WTC11 (cell line): Measurements from ENCODE around the gene IZUMO4. TPM values are rescaled to one million over a fixed set of nuclear protein-coding genes. Genes with fewer than 3 reads are reported as not detected.
A peak's percentile ranks its signal among the peaks of the same experiment; 100 is the strongest.

Source experiments
- ATAC-seq: fragments of 200-7000 bp; cut with Tn5 transposase; 2 replicates; pipeline ENCODE4 v1.10.0; 2021; ENCODE audit warnings: mild to moderate bottlenecking, moderate library complexity
- CTCF ChIA-PET: fragments of 300-600 bp; sonication (Branson Sonifier 250); formaldehyde crosslinking; loops from one replicate; lab custom pipeline; 2021; ENCODE audit warnings: antibody characterized with exemption; lab: Charles Lee
- POLR2A ChIA-PET: fragments of 350-600 bp; sonication (Branson Sonifier 250); formaldehyde crosslinking; loops from one replicate; lab custom pipeline; 2021; ENCODE audit warnings: antibody characterized with exemption; lab: Charles Lee
- DNase-seq: peaks from one replicate; pipeline ENCODE4 v3.0.0; 2021; ENCODE audit warnings: low spot score
- H3K27ac Mint-ChIP-seq: 2 replicates; pipeline ENCODE4 v1.8.0; 2021; ENCODE audit warnings: mixed read lengths
- H3K27me3 Mint-ChIP-seq: 2 replicates; pipeline ENCODE4 v1.8.0; 2021; ENCODE audit warnings: low read depth, mild to moderate bottlenecking, moderate library complexity, mixed read lengths
- H3K36me3 Mint-ChIP-seq: 2 replicates; pipeline ENCODE4 v1.8.0; 2021; ENCODE audit warnings: mixed read lengths
- H3K4me1 Mint-ChIP-seq: 2 replicates; pipeline ENCODE4 v1.8.0; 2022; ENCODE audit warnings: mixed read lengths
- H3K4me3 Mint-ChIP-seq: 2 replicates; pipeline ENCODE4 v1.8.0; 2021; ENCODE audit warnings: mild to moderate bottlenecking, moderate library complexity, mixed read lengths
- H3K9me3 Mint-ChIP-seq: 2 replicates; pipeline ENCODE4 v1.8.0; 2021; ENCODE audit warnings: mixed read lengths
- ELF4 ChIP-seq: sonication (generic); formaldehyde crosslinking; IDR thresholded peaks from 2 replicates; pipeline ENCODE4 v1.8.1; 2022; ENCODE audit warnings: low read depth, mild to moderate bottlenecking, moderate library complexity, missing genetic modification reagents
- FOXP1 ChIP-seq: sonication (generic); formaldehyde crosslinking; IDR thresholded peaks from 2 replicates; pipeline ENCODE4 v1.8.0; 2022; ENCODE audit warnings: missing genetic modification reagents, mild to moderate bottlenecking, moderate library complexity, borderline replicate concordance
- GABPB1 ChIP-seq: sonication (generic); formaldehyde crosslinking; IDR thresholded peaks from 2 replicates; pipeline ENCODE4 v1.8.1; 2023; ENCODE audit warnings: mild to moderate bottlenecking, missing genetic modification reagents
- GRHL2 ChIP-seq: fragments of 250-450 bp; sonication (Bioruptor Pico); IDR thresholded peaks from 2 replicates; pipeline ENCODE4 v1.8.0; 2022; ENCODE audit warnings: mild to moderate bottlenecking, moderate library complexity; ENCODE audit not compliant: insufficient replicate concordance, severe bottlenecking
- HMGA2 ChIP-seq: fragments of 250-450 bp; sonication (Bioruptor Pico); IDR thresholded peaks from 2 replicates; pipeline ENCODE4 v1.4.0; 2021; ENCODE audit warnings: mild to moderate bottlenecking, moderate library complexity
- IRF2 ChIP-seq: sonication (generic); formaldehyde crosslinking; IDR thresholded peaks from 2 replicates; pipeline ENCODE4 v1.8.0; 2022; ENCODE audit warnings: low read depth, missing genetic modification reagents, borderline replicate concordance
- JUN ChIP-seq: sonication (generic); formaldehyde crosslinking; IDR thresholded peaks from 2 replicates; pipeline ENCODE4 v1.8.0; 2023; ENCODE audit warnings: mild to moderate bottlenecking, missing genetic modification reagents
- MXD4 ChIP-seq: fragments of 250-450 bp; sonication (Bioruptor Pico); IDR thresholded peaks from 2 replicates; pipeline ENCODE4 v1.8.0; 2021; ENCODE audit warnings: mild to moderate bottlenecking, moderate library complexity, borderline replicate concordance
- NFYB ChIP-seq: sonication (generic); formaldehyde crosslinking; conservative IDR thresholded peaks from 2 replicates; pipeline ENCODE4 v1.8.0; 2022; ENCODE audit warnings: low read depth, missing genetic modification reagents
- NR3C1 ChIP-seq: sonication (generic); formaldehyde crosslinking; conservative IDR thresholded peaks from 2 replicates; pipeline ENCODE4 v1.8.1; 2023; ENCODE audit warnings: low read depth, mild to moderate bottlenecking, missing genetic modification reagents
- OVOL2 ChIP-seq: fragments of 250-450 bp; sonication (Bioruptor Pico); IDR thresholded peaks from 2 replicates; pipeline ENCODE4 v1.9.0; 2021; ENCODE audit warnings: mild to moderate bottlenecking, borderline replicate concordance
- TEAD1 ChIP-seq: sonication (generic); formaldehyde crosslinking; IDR thresholded peaks from 2 replicates; pipeline ENCODE4 v1.8.0; 2022; ENCODE audit warnings: mild to moderate bottlenecking, missing genetic modification reagents
- TEAD4 ChIP-seq: sonication (generic); formaldehyde crosslinking; IDR thresholded peaks from 2 replicates; pipeline ENCODE4 v1.8.0; 2022; ENCODE audit warnings: mild to moderate bottlenecking, missing genetic modification reagents
- ZBTB21 ChIP-seq: sonication (generic); formaldehyde crosslinking; IDR thresholded peaks from 2 replicates; pipeline ENCODE4 v1.8.1; 2023; ENCODE audit warnings: mild to moderate bottlenecking, missing genetic modification reagents, borderline replicate concordance
- ZNF317 ChIP-seq: sonication (generic); formaldehyde crosslinking; IDR thresholded peaks from 2 replicates; pipeline ENCODE4 v1.8.1; 2023; ENCODE audit warnings: low read depth, mild to moderate bottlenecking, moderate library complexity, missing genetic modification reagents, borderline replicate concordance
- total RNA-seq: library from RNA; stranded (reverse); gene quantifications from 3 replicates; pipeline ENCODE4 v1.2.3, GENCODE V29; 2021
- TF ChIP-seq, protein P1 (sequence below): fragments of 200-600 bp; IDR thresholded peaks from 2 replicates; pipeline ENCODE4 v1.8.0; 2022; ENCODE audit warnings: antibody characterized with exemption
- TF ChIP-seq, protein P2 (sequence below): sonication (generic); formaldehyde crosslinking; conservative IDR thresholded peaks from 2 replicates; pipeline ENCODE4 v1.8.1; 2022; ENCODE audit warnings: mild to moderate bottlenecking, missing genetic modification reagents
- TF ChIP-seq, protein P3 (sequence below): sonication (generic); formaldehyde crosslinking; IDR thresholded peaks from 2 replicates; pipeline ENCODE4 v1.8.0; 2022; ENCODE audit warnings: mild to moderate bottlenecking, missing genetic modification reagents
- TF ChIP-seq, protein P4 (sequence below): sonication (generic); formaldehyde crosslinking; IDR thresholded peaks from 2 replicates; pipeline ENCODE4 v1.8.0; 2022; ENCODE audit warnings: mild to moderate bottlenecking, missing genetic modification reagents
- TF ChIP-seq, protein P5 (sequence below): sonication (generic); formaldehyde crosslinking; IDR thresholded peaks from 2 replicates; pipeline ENCODE4 v1.8.1; 2023; ENCODE audit warnings: mild to moderate bottlenecking, missing genetic modification reagents

The IZUMO4 gene
- total RNA-seq, 1 experiment from 2014 or later: 1.9 TPM

DNA sequence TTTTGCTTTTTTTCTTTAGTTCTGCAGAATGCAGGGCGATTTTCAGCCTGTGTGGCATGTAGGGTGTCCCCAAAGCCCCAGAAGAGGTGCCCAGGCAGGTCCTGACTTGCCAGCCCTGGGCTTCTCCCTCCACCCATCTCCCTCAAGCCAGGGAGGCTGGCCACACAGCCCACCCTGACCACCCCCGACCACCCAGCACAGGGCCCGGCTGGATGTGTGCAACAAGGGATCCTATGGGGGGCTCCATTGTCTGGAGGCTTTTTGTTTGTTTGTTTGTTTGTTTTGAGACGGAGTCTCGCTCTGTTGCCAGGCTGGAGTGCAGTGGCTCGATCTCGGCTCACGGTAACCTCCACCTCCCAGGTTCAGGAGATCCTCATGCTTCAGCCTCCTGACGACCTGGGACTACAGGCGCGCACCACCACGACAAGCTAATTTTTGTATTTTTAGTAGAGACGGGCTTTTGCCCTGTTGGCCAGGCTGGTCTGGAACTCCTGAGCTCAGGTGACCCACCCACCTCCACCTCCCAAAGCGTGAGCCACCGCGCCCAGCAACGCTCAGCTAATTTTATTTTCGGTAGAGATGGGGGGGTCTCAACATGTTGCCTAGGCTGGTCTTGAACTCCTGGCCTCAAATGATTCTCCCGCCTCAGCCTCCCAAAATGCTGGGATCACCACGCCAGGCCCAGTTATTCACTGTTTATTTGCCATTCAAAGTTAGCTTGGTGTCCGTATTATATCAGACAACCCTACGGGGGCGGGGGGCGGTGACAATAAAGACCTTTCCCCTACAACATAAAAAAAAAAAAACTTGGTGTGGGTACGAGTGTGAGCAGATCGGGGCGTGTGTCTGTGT is 37.9 kb upstream of the IZUMO4 start (continued):
- TF ChIP-seq, protein P1, sequence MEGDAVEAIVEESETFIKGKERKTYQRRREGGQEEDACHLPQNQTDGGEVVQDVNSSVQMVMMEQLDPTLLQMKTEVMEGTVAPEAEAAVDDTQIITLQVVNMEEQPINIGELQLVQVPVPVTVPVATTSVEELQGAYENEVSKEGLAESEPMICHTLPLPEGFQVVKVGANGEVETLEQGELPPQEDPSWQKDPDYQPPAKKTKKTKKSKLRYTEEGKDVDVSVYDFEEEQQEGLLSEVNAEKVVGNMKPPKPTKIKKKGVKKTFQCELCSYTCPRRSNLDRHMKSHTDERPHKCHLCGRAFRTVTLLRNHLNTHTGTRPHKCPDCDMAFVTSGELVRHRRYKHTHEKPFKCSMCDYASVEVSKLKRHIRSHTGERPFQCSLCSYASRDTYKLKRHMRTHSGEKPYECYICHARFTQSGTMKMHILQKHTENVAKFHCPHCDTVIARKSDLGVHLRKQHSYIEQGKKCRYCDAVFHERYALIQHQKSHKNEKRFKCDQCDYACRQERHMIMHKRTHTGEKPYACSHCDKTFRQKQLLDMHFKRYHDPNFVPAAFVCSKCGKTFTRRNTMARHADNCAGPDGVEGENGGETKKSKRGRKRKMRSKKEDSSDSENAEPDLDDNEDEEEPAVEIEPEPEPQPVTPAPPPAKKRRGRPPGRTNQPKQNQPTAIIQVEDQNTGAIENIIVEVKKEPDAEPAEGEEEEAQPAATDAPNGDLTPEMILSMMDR: no peak
- TF ChIP-seq, protein P2, sequence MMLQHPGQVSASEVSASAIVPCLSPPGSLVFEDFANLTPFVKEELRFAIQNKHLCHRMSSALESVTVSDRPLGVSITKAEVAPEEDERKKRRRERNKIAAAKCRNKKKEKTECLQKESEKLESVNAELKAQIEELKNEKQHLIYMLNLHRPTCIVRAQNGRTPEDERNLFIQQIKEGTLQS: no peak
- no peak for TF ChIP-seq ZBTB21 (CRISPR knock-in tag)
- TF ChIP-seq GRHL2 (CRISPR knock-in tag): no peak
- TF ChIP-seq IRF2 (CRISPR knock-in tag): no peak
- no peak for TF ChIP-seq OVOL2 (CRISPR knock-in tag)
- TF ChIP-seq, protein P3, sequence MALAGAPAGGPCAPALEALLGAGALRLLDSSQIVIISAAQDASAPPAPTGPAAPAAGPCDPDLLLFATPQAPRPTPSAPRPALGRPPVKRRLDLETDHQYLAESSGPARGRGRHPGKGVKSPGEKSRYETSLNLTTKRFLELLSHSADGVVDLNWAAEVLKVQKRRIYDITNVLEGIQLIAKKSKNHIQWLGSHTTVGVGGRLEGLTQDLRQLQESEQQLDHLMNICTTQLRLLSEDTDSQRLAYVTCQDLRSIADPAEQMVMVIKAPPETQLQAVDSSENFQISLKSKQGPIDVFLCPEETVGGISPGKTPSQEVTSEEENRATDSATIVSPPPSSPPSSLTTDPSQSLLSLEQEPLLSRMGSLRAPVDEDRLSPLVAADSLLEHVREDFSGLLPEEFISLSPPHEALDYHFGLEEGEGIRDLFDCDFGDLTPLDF (CRISPR knock-in tag): no peak
- TF ChIP-seq ZNF317 (CRISPR knock-in tag): no peak
- TF ChIP-seq TEAD1 (CRISPR knock-in tag): no peak
- TF ChIP-seq JUN (CRISPR knock-in tag): no peak

DNA sequence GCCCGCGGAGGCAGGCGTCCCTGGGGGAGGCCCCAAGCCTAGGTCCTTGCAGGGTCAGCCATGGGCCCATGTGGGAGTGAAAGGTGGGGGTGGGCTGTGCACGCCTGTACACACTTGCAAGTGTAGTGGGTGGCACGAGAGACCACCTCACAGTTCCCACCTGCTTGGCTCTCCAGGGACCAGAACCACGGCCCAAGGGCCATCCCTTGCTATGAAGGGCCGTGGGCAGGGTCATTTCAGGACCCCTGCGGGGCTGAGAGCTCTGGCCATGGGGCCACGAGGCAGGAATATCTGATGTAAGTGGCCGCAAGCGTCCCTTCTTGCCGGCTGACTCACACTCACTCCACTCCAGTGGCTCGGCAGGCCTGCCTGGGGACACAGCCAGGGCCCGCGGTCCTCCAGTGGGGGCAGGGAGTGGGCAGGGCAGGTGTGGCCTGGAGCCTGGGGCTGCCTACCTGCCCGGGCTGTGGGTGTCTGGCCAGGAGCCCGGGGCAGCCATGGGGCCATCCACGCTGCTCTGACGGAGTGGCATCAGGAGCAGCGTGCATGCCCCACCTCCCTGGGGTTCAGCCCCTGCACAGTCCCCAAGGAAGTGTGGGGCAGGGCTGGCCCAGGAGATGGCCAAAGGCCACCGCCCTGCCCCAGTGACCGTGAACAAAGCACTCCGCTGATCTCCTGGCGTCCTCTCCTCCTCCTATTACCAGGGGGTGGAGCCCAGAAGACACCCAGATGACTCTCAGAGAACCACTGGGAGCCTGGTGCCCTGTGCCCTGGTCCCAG is 37.1 kb upstream of the IZUMO4 start:
- Mint-ChIP-seq H3K27ac (peak overlapping the region; percentile 96), H3K36me3 (no peaks in the 10 kb centered on the region), H3K27me3 (no peaks in the 10 kb centered on the region), H3K4me3 (peak overlapping the region; percentile 81), H3K4me1 (peaks cover 34% of the 10 kb centered on the region), H3K9me3 (no peaks in the 10 kb centered on the region)
- ATAC-seq: no peak
- no peak for DNase-seq
- TF ChIP-seq NFYB (CRISPR knock-in tag): no peak
- TF ChIP-seq, protein P4, sequence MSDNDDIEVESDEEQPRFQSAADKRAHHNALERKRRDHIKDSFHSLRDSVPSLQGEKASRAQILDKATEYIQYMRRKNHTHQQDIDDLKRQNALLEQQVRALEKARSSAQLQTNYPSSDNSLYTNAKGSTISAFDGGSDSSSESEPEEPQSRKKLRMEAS (CRISPR knock-in tag): no peak
- TF ChIP-seq GABPB1 (CRISPR knock-in tag): peak; percentile 99
- ChIA-PET CTCF (interaction anchor here (0.6 to 1.2 kb wide), 4 partner anchors 8 to 195 kb away, joined by 3 to 8 read pairs (median 3); no protein-coding TSS in a partner anchor), POLR2A (interaction anchor here (0.6 to 1.6 kb wide), 2 partner anchors 8 to 78 kb away, joined by 3 to 5 read pairs; partner anchors contain the start of gene MKNK2)

DNA sequence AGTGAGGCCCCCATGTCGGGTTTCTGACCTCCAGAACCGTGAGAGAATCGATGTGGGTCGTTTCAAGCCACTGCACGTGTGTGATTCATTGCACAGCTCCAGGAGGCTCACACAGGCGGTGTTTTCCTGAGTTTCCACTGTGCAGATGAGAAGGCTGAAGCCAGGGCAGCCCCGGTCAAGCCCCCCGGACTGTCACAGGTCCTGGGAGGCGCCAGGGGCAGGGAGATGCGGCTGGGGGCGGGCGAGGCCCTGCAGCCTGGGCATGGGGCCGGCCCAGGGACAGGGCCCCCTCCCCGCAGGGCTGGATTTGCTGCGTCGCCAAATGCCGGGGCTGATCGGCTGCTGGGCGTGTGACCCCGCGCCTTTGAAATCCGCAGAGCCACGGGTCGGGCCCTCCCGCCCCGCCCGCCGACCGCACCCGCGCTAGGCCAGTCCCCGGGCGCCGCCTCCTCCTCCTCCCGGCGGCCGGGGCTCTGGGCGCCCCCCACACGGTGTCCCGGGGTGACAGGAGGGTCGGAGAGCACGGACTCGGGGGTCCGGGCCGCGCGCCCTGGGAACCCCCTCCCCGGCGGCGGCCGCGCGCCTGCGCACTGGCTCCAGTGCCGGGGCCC is 35.7 kb upstream of the IZUMO4 start:
- peaks cover 30% of the 10 kb centered on the region for H3K4me1 Mint-ChIP-seq
- H3K36me3 Mint-ChIP-seq: no peaks in the 10 kb centered on the region
- ChIA-PET POLR2A (interaction anchor here (1.6 kb wide), 1 partner anchor 10 kb away, joined by 5 read pairs; the partner anchor contains the start of gene MKNK2), CTCF (interaction anchor here (0.7 to 1.1 kb wide), 5 partner anchors 9 to 131 kb away, joined by 3 to 5 read pairs (median 5); no protein-coding TSS in a partner anchor)
- no peaks in the 10 kb centered on the region for H3K27me3 Mint-ChIP-seq
- peak overlapping the region; percentile 96 for H3K27ac Mint-ChIP-seq
- H3K4me3 Mint-ChIP-seq: peak overlapping the region; percentile 81
- H3K9me3 Mint-ChIP-seq: no peaks in the 10 kb centered on the region
- peak; percentile 33 for ATAC-seq
- DNase-seq: peak; percentile 68
- TF ChIP-seq TEAD4 (no peak), MXD4 (CRISPR knock-in tag) (no peak), FOXP1 (CRISPR knock-in tag) (0 out of 2 replicates have a peak, but pooled peaks have one; percentile 8), ELF4 (CRISPR knock-in tag) (no peak), HMGA2 (CRISPR knock-in tag) (no peak), NR3C1 (CRISPR knock-in tag) (no peak)
- TF ChIP-seq, protein P1: no peak
- TF ChIP-seq, protein P4 (CRISPR knock-in tag): no peak; the same call in 1 of the 2 replicates
- TF ChIP-seq, protein P5, sequence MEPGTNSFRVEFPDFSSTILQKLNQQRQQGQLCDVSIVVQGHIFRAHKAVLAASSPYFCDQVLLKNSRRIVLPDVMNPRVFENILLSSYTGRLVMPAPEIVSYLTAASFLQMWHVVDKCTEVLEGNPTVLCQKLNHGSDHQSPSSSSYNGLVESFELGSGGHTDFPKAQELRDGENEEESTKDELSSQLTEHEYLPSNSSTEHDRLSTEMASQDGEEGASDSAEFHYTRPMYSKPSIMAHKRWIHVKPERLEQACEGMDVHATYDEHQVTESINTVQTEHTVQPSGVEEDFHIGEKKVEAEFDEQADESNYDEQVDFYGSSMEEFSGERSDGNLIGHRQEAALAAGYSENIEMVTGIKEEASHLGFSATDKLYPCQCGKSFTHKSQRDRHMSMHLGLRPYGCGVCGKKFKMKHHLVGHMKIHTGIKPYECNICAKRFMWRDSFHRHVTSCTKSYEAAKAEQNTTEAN: 0 out of 2 replicates have a peak, but pooled peaks have one; percentile 42
